Uterus (tissue), 4 donors: ENCODE data around the gene CASK. TPM values are rescaled to one million over a fixed set of nuclear protein-coding genes. Genes with fewer than 3 reads are reported as not detected.

Experiments
- DNase-seq, 2 donors: peaks; one replicate each; pipeline ENCODE4 v3.0.0-alpha.2; 2019 to 2020
- H3K27ac ChIP-seq, 2 donors: fragments of 200-600 bp; sonication (generic); 1 replicate in 1 of 2; 2 replicates in 1 of 2; pipeline ENCODE4 v1.5.1; 2016 to 2018
- H3K27me3 ChIP-seq, 2 donors: fragments of 200-600 bp; sonication (generic); one replicate each; pipeline ENCODE4 v1.5.1; 2018 to 2019; ENCODE audit warnings: control low read depth in 1 of 2
- H3K36me3 ChIP-seq, 2 donors: fragments of 200-600 bp; sonication (generic); one replicate each; pipeline ENCODE4 v1.5.1; 2019; ENCODE audit warnings: control low read depth in 1 of 2
- H3K4me1 ChIP-seq, 2 donors: fragments of 200-600 bp; sonication (generic); one replicate each; pipeline ENCODE4 v1.5.1; 2018 to 2019; ENCODE audit warnings: control low read depth in 1 of 2
- H3K4me3 ChIP-seq, 2 donors: fragments of 200-600 bp; sonication (generic); 1 replicate in 1 of 2; 2 replicates in 1 of 2; pipeline ENCODE4 v1.5.1; 2018 to 2019; ENCODE audit warnings: mild to moderate bottlenecking in 1 of 2
- H3K9me3 ChIP-seq, 2 donors: fragments of 200-600 bp; sonication (generic); one replicate each; pipeline ENCODE4 v1.5.1; 2019; ENCODE audit warnings: control low read depth in 1 of 2
- CTCF ChIP-seq, 4 experiments: fragments of 200-600 bp in 2 of 4; fragments of 450-650 bp in 2 of 4; sonication (generic) in 2 of 4; IDR thresholded peaks; one replicate each; pipeline ENCODE4 v1.5.1; 2016 to 2019; ENCODE audit warnings: antibody characterized with exemption in 4 of 4, mild to moderate bottlenecking in 2 of 4, moderate library complexity in 1 of 4
- POLR2A ChIP-seq, 2 donors: fragments of 450-650 bp; IDR thresholded peaks; one replicate each; pipeline ENCODE4 v1.6.1; 2016; ENCODE audit warnings: antibody characterized with exemption in 2 of 2, mild to moderate bottlenecking in 1 of 2, moderate library complexity in 1 of 2
- intact Hi-C: fragments of 100-400 bp; cut with DNase I; formaldehyde crosslinking; loops from one replicate; pipeline ENCODE4 v1.15.1; 2023; ENCODE audit warnings: low total_unique reads
- total RNA-seq, 4 donors: library from RNA; depleted of rRNA in 3 of 4; stranded (reverse); fragments of >200 nt in 3 of 4; gene quantifications; one replicate each; pipeline versions ENCODE4 v1.1.0 to v1.2.4, GENCODE V29; 2014 to 2023
- donor health status: DM: yes; HTN: yes; CAD: no.

CASK gene
- total RNA-seq, 4 donors from 2014 or later: 7.9 to 76.0 (median 40.7) TPM

GRCh38 chrX:41730081-41730480 lies 193.3 kb downstream of the CASK start:
- Histone ChIP-seq H3K4me1 (no peaks in the 10 kb centered on the region), H3K4me3 (no peak overlapping the region), H3K9me3 (no peaks in the 10 kb centered on the region), H3K27ac (no peak overlapping the region), H3K27me3 (peaks cover 0 to 5% of the 10 kb centered on the region in 2 donors), H3K36me3 (no peaks in the 10 kb centered on the region)
- TF ChIP-seq CTCF (IDR thresholded peaks at IDR 0.05) (no peak), POLR2A (IDR thresholded peaks at IDR 0.05) (no peak)
- intact Hi-C loops: no loop called here
- no peak for DNase-seq

DNA sequence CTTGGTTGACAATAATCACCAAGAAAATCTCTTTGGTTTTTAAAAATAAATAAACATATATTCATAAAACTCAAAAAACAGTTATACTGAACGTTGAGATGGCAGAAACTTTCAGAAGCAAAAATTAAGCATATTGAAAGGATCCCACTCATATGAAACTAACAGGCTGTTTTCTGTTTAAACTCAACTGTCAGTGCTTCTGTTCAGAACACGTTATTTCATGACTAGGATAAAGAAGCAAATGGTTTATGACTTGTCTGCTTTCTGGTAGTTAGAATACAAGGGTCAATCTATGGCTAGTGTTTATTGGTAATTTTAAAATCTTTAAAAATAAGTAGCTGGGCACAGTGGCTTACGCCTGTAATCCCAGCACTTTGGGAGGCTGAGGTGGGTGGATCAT lies 195.2 kb downstream of the CASK start:
- H3K27ac ChIP-seq: no peak overlapping the region
- H3K4me1 ChIP-seq: no peaks in the 10 kb centered on the region
- H3K36me3 ChIP-seq: no peaks in the 10 kb centered on the region
- no peaks in the 10 kb centered on the region for H3K9me3 ChIP-seq
- peaks cover 0 to 5% of the 10 kb centered on the region in 2 donors for H3K27me3 ChIP-seq
- DNase-seq: no peak
- no peak overlapping the region for H3K4me3 ChIP-seq
- intact Hi-C loops: no loop called here
- no peak for TF ChIP-seq POLR2A (IDR thresholded peaks at IDR 0.05)
- TF ChIP-seq CTCF (IDR thresholded peaks at IDR 0.05): no peak

GRCh38 chrX:41723826-41724225 lies 199.5 kb downstream of the CASK start, which contains the start of gene GPR82:
Gene GPR82, plus strand, starts transcription at chrX:41724181. Its CDS starts 2,846 bp downstream, at chrX:41727027.
- Histone ChIP-seq H3K36me3 (no peaks in the 10 kb centered on the region), H3K27ac (no peak within 1 kb of the TSS), H3K4me3 (no peak within 1 kb of the TSS), H3K4me1 (no peaks in the 10 kb centered on the region), H3K9me3 (no peaks in the 10 kb centered on the region), H3K27me3 (peaks cover 0 to 3% of the 10 kb centered on the region in 2 donors)
- intact Hi-C loops: no loop called here
- no peak for DNase-seq
- TF ChIP-seq POLR2A (IDR thresholded peaks at IDR 0.05) (no peak), CTCF (IDR thresholded peaks at IDR 0.05) (no peak)

DNA sequence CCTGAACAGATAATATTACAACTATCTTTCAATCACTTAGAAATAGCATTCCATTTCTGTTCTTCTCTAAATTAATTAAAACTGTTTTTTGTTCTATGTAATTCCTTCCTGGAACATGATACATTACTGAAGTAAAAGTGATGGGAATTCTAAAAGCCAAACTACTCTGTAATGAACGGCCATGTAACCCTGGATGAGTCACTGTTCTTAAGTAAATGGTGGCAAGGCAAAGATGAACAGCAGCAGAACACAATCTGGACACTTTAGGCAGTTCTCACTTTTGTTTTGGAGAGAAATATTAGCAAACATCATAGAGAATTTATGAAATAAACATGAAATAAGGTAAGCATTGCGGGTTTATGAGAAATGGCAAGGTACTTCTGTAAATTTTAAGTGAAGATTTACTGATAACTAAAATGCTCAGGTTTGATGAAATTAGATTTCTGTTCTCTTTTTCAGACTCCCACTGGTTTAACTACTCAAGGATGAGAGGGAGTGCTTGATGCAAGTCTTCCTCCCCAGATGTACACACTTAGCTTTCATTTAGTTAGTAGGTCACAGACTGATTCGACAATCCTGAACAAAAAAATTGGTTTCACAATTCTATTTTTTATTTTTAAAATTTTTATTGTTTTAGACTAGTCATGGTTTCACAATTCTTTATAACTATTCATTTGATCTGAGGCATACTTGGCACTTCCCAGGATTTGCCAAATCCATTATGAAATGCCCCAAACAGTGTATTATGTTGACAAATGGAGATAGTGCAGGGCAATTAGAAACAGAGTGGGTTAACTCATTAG lies 200.3 kb downstream of the CASK start:
- Histone ChIP-seq H3K36me3 (no peaks in the 10 kb centered on the region), H3K9me3 (no peaks in the 10 kb centered on the region), H3K4me1 (no peaks in the 10 kb centered on the region), H3K27ac (no peak overlapping the region), H3K27me3 (no peaks in the 10 kb centered on the region), H3K4me3 (no peak overlapping the region)
- intact Hi-C loops: no loop called here
- TF ChIP-seq POLR2A (IDR thresholded peaks at IDR 0.05): no peak
- TF ChIP-seq CTCF (IDR thresholded peaks at IDR 0.05): no peak
- no peak for DNase-seq

DNA sequence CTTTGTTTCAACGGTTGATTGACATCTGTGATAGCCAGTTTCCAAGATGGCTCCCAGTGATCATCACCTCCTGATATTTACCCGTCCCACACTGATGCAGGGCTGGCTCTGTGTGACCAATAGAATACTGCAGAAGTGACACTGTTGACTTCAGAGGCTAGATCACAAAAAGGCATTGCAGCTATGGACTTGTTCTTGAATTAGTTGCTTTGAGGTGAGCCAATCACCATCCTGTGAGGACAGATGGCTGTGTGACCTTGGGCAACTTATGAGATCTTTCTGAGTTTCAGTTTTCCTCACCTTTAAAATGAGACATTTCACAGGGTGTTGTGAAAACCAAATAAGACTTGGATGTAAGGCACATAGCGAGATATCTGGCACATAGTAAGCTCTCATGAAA lies 201.1 kb downstream of the CASK start:
- Histone ChIP-seq H3K9me3 (no peaks in the 10 kb centered on the region), H3K27me3 (no peaks in the 10 kb centered on the region), H3K4me3 (no peak overlapping the region), H3K4me1 (no peaks in the 10 kb centered on the region), H3K36me3 (no peaks in the 10 kb centered on the region), H3K27ac (no peak overlapping the region)
- no peak for DNase-seq
- TF ChIP-seq POLR2A (IDR thresholded peaks at IDR 0.05) (no peak), CTCF (IDR thresholded peaks at IDR 0.05) (no peak)
- intact Hi-C loops: no loop called here
